ENCODE measurements around the gene IL12A.

DNA sequence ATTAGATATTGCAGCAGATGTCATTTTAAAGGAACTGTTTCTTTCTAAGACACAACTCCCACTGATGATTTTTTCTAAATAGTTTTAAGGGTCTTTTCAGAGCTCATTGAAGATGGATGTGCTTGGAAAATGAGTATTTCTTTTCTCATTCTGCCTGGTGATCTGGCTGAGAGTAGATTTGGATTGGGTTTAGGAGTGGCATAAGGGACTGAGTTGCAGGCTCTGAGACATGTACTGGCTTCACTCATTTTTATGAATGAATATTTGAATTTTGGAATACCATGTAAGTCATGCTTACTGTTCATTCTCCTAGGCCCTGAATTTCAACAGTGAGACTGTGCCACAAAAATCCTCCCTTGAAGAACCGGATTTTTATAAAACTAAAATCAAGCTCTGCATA lies 6.5 kb downstream of the IL12A start:
- TF ChIP-seq, protein P1, sequence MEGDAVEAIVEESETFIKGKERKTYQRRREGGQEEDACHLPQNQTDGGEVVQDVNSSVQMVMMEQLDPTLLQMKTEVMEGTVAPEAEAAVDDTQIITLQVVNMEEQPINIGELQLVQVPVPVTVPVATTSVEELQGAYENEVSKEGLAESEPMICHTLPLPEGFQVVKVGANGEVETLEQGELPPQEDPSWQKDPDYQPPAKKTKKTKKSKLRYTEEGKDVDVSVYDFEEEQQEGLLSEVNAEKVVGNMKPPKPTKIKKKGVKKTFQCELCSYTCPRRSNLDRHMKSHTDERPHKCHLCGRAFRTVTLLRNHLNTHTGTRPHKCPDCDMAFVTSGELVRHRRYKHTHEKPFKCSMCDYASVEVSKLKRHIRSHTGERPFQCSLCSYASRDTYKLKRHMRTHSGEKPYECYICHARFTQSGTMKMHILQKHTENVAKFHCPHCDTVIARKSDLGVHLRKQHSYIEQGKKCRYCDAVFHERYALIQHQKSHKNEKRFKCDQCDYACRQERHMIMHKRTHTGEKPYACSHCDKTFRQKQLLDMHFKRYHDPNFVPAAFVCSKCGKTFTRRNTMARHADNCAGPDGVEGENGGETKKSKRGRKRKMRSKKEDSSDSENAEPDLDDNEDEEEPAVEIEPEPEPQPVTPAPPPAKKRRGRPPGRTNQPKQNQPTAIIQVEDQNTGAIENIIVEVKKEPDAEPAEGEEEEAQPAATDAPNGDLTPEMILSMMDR (IDR thresholded peaks at IDR 0.05 in 4 of 5, conservative IDR thresholded peaks at IDR 0.05 in 1 of 5) = no peak
- no peak for TF ChIP-seq POLR2A (IDR thresholded peaks at IDR 0.05)

All from gastrocnemius medialis (tissue), 4 donors.